ENCODE results near the gene PTPN7. TPM values are rescaled to one million over a fixed set of nuclear protein-coding genes. Genes with fewer than 3 reads are reported as not detected.
"Not testable (repeated sequence)": the region's sequence is repeated elsewhere in the genome, so short reads cannot be mapped to it uniquely, and the experiment has no call there.

The PTPN7 gene
- total RNA-seq, 1 donor from 2014 or later: not detected

DNA sequence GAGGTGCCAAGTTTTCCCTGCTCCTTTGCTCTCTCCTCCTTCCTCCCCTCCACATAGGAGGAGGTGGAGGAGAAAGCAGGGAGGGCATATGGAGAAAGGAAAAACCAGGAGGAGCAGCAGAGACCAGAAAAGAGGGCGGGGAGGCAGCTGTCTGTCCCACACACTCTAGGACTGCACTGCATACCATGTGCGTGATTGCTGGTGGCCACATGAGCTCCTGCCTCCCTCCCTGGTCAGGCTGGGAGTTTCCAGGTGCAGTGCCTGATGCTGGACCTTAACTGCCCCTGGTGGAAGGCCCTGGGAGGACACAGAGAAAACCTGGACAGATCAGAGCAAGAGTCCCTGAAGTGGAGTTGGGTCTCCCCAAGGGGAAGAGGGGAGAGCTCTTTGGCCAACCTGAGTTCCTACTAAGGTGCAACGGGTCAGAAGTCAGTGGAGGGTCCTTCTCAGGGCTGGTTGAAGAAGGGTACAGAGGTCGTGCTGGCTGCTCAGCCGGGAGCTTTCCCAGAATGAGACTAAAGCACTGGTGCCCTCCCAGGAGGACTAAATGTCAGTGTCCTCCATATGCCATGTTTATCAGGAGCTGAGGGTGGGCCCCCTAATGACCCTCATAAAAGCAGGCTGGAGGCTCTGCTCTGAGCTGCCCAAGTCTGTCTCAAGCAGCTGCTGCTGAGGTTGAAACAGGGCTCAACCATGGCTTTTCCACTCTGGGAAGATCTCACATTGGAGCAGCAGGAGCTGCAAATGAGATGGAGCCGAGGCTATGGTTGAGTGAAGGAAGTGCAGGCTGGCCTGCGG lies 29.7 kb upstream of the PTPN7 start:
- DNase-seq (ENCODE audit: low read depth in 2 of 2): peak; percentile 13 to 36

DNA sequence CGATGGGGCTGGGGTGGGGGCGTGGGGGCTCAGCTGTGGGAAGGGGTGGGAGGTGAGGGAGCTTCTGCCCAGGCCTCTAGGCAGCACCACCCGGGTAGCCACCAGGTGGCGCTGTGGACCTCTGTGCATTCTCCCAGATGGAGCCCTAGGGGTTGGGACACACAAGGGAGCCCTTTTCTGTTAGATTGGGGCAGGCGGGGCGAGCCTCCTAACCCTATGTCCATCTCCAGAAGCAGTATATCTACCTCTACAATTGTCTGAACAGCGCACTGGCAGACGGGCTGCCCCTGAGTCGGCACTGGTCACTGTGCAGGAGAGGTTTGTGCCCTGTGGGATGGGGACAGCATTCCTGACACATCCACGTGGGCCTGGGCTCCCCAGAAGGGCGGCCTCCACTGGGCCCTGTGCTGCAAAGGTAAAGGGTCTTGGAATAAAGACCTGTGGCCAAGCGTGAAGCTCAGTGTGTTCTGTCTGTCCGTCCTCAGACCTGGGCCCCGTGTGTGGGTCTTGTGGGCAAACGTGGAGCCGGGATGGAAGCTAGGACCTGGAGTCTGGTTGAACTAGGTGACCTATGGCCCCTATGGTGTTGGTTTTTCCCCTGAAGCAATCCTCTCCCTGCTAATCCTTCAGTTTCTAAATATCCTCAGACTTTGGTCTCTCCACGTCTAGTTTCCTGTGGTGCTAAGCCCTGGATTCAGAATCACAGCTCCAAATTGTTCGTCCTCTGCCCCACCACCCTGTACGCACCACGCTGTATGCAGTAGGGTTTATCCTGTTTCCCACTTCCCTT lies 28.8 kb upstream of the PTPN7 start:
- peak; percentile 66 to 70 for DNase-seq (ENCODE audit: low read depth in 2 of 2)

DNA sequence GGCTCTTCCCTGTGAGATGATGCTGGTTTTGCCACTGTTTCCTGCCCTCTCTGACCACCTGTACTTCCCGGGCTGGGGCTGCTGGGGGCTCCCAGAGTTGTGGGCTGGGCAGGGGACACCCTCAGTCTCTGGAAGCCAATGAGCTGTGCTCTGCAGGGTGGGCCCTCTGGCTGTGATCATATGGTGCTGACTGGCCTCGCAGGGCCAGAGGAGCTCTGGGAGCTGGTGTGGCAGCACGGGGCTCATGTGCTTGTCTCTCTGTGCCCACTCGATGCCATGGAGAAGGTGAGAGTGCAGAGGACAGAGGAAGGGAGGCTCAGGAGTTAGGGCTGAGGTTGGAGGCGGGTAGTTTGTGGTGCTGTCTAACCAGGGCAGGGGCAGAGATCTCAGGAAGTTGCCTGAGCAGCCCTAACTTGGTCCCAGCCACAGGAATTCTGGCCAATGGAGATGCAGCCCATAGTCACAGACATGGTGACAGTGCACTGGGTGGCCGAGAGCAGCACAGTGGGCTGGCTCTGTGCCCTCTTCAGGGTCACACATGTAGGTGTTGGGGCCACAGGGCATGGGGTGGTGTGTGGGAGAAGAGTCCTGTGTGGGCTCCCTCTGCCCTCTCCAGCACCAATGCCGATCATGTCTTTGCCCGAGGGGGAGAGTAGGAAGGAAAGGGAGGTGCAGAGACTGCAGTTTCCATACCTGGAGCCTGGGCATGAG lies 27.4 kb upstream of the PTPN7 start:
- DNase-seq (ENCODE audit: low read depth in 2 of 2): no peak

DNA sequence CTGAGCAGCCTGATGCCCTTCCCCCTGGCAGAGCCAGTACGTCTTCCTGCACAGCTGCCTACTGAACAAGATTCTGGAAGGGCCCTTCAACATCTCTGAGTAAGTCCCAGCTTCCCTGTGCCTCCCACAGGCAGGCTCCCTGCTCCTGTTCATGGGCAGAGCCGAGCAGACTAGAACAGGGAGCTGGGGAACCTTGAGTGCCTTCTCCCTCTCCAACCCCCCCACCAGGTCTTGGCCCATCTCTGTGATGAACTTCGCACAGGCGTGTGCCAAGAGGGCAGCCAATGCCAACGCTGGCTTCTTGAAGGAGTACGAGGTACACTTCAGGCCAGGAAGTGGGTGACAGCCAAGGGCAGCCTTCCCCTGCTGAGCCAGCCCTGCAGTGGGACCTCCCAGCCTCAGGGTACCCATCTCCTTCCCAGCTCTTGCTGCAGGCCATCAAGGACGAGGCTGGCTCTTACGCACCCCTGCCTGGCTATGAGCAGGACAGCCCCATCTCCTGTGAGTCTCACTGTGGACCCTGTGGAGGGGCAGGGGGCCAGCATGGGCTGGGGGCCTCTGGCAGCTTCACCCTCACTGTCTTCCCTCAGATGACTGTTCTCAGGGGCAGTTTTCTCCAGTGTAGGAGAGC lies 26.8 kb upstream of the PTPN7 start:
- DNase-seq (ENCODE audit: low read depth in 2 of 2): no peak

DNA sequence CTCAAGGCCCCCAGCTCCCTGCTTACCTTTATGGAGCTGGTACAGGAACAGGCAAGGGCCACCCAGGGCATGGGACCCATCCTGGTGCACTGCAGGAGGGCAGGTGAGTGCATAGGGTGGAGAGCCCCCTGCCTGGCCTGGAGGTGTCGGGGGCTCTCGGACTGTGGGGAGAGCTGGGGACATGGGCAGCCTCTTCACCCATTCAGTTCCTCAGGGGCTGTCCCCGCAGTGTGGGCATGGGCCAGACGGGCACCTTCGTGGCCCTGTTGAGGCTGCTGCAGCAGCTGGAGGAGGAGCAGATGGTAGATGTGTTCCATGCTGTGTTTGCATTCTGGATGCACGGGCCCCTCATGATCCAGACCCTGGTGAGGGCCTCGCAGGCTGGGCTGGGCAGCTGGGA lies 25.9 kb upstream of the PTPN7 start:
- DNase-seq (ENCODE audit: low read depth in 2 of 2): no peak

DNA sequence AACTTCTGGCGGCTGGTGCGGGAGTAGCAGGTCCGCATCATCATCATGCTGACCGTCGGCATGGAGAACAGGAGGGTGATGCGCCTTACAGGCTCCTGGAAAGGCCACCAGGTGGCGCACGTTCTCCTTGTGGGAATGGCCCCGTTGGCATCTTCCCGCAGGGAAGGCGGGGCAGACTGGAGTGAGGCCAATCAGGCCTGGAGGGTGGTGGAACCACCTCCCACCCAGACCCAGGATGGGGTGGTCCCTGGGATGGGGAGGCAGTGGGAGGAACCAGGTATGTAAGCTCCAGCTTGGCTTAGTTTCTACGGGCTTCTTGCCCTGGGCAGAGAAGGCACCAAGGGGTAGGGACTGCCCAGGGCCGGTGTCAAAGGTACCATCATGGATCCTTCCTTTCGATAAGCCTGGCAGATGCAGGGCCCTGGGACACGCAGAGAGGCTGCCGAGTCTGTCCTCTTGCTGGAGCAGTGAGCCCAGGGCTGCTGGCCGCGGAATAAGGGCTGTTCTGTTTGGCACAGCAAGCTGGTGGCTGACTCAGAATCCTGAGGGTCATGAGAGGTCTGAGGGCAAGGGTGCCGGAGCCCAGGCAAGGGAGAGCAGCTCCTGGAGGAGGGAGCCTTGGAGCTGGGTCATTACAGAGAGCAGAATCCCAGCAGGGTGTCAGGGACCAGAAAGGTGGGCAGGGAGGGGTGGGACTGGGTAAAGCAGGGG lies 24.5 kb upstream of the PTPN7 start:
- DNase-seq (ENCODE audit: low read depth in 2 of 2): peak; percentile 76 to 88

DNA sequence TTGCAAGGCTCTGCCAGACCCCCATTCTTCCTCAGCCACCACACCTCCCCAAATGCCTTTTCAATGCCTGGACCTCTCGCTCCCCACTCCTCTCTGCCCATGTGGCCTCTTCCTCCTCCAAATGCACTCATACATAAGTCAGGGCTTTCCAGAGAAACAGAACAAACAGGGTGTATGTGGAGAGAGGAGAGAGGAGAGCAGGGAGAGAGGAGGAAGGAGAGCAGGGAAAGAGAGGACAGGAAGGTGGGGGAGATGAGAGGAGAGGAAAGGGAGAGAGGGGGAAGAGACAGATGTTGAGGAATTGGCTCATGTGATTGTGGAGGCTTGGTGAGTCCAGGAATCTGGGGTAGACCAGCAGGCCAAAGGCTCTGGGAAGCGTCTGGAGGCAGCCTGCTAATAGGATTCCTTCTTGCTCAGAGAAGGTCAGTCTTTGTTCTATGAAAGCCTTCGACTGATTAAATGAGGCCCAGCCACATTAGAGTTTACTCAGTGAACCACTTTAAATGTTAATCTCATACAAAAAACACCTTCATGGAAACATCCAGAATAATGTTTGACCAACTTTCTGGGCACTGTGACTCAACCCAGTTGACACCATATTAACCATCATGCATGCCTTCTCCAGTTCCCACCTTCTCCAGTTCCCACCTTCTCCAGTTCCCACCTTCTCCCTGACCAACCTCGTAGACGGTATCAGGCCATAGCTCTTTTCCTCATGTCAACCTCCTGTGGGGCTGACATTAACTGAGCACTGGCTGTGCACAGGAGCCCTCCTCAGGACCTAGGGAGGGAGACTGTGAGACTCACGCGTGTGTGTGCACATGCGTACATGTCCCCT lies 21.9 kb upstream of the PTPN7 start:
- DNase-seq (ENCODE audit: low read depth in 2 of 2): no peak

DNA sequence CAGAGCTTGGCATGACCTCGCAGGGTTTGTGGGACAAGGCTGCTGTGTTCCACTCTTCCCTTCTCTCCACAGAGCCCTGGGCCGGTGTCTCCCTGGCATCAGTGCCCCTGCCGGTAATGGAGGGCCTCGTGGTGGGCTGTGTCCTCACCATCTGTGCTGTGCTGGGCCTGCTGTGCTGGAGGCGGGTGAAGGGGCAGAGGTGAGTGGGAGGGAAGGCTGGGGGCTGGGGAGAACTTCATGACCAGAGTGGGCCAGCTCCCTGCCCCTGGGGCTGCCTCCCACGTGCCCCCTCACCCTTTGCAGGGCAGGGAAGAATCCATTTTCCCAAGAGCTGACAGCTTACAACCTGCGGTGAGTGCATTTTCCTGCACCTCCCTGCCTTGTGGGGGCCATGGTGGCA lies 21.2 kb upstream of the PTPN7 start:
- DNase-seq (ENCODE audit: low read depth in 2 of 2): no peak

DNA sequence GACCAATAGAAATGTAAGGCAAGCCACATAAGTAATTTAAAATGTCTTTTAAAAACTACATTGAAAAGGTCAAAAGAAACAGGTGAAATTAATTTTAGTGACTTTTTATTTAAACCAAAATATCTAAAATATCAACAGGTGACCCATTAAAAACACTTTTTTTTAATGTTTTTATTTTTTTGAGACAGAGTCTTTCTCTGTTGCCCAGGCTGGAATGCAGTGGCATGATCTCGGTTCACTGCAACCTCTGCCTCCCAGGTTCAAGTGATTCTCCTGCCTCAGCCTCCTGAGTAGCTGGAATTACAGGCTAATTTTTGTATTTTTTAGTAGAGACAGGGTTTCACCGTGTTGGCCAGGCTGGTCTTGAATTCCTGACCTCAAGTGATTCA lies 20.3 kb upstream of the PTPN7 start:
- DNase-seq (ENCODE audit: low read depth in 2 of 2): not testable (repeated sequence)

DNA sequence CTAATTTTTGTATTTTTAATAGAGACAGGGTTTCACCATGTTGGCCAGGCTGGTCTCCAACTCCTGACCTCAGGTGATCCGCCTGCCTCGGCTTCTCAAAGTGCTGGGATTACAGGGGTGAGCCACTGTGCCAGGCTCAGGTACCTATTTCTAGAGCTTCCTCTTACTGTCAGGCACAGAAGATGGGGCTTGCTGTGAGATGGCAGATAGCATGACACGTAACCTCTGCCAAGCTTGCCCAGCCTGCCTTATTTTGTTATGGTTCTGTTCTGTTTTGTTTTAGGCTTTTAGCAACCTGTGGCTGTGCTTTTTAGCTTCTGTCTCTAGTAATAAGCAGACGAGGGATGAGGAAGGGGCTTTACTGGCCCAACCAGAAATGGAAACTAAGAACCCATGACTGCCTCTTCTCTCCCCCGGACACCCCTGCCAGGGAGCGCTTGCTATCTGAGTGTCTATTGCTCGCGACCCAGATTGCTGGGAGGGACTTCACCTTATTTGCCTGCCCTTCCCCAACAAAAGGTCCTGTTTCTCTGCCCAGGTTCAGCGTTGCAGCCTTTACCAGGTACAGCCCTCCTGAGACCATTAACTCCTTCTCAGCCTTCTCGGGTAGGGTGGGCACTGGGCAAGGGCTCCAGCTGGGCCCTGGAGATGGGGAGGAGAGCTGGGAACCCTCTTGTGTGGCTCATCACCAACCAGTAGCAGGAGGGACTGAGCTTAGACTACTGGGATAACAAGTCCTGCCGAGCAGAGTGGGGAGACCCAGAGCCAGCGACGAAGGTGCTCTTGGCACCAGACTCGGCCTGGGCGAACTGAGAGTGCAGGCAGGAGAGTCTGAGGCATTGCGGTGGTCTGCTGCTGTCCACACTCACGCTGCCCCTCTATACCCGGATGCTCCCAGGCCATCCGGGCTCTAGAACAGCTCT lies 19.7 kb upstream of the PTPN7 start:
- DNase-seq (ENCODE audit: low read depth in 2 of 2): no peak

DNA sequence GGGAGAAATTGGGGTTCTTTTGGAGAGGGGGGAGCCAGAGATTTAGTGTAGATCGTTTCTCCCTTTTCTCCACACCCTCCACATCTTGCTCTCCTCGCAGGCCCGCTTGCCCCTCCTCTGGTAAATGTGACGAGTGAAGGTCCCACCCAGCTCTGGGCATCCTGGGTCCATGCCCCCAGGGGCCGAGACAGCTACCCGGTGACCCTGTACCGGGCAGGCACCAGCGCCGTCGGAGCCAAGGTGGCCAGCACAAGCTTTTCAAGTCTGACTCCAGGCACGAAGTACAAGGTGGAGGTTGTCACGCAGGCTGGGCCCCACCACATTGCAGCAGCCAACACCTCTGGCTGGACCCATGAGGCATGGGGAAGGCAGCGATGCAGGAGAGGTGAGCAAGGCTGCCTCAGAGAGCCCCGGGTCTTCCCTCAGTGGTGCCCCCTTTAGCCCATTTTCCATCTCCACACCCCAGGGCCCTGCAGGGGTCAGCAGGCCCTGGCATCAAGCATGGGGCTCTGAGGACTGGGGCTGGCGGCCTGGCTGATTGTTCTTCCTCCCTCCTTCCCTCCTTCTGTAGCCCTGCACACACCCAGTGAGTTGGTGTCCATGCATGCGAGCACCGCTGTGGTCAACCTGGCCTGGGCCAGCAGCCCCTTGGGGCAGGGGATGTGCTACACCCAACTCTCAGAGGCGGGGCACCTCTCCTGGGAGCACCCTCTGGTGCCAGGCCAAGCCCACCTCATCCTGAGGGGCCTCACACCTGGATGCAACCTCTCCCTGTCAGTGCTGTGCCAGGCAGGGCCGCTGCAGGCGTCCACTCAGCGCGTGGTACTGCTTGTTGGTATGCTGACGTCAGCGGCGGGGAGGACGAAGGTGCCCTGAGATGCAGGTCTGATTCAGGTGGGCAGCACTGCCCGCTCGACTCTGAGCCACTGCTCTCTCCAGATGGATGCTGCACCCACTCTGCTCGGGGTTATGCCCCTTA lies 16.8 kb upstream of the PTPN7 start:
- no peak for DNase-seq (ENCODE audit: low read depth in 2 of 2)

DNA sequence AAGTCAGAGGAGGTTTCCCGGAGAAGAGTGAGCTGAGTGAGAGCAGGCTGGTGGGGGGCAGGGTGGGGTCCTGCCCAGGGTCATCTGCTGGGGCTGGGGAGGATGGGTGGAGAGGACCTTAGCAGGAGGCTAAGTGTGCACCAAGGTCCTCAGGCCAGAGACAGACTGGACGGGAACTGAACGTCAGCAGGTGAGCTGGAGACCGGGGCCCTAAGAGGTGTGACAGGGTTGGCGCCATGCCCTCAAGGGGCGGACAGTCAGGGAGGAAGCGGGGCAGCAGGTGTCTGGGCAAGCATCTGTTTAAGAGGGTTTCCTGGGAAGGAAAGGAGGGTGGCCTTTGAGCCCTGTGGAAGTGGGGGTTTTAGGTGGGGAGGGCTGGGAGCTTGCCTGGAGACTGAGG lies 13.6 kb upstream of the PTPN7 start:
- no peak for DNase-seq (ENCODE audit: low read depth in 2 of 2)

DNA sequence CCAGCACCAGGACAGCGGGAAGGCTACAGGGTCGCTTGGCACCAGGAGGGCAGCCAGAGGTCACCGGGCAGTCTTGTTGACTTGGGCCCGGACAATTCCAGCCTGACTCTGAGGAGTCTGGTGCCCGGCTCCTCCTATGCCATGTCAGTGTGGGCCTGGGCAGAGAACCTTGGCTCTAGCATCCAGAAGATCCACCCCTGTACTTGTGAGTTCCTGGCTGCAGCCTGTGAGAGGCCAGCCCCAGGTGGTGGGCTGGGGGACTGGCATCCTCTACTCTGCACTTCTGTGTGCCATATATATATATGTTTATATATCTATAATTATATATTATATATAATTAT lies 11.6 kb upstream of the PTPN7 start:
- no peak for DNase-seq (ENCODE audit: low read depth in 2 of 2)

DNA sequence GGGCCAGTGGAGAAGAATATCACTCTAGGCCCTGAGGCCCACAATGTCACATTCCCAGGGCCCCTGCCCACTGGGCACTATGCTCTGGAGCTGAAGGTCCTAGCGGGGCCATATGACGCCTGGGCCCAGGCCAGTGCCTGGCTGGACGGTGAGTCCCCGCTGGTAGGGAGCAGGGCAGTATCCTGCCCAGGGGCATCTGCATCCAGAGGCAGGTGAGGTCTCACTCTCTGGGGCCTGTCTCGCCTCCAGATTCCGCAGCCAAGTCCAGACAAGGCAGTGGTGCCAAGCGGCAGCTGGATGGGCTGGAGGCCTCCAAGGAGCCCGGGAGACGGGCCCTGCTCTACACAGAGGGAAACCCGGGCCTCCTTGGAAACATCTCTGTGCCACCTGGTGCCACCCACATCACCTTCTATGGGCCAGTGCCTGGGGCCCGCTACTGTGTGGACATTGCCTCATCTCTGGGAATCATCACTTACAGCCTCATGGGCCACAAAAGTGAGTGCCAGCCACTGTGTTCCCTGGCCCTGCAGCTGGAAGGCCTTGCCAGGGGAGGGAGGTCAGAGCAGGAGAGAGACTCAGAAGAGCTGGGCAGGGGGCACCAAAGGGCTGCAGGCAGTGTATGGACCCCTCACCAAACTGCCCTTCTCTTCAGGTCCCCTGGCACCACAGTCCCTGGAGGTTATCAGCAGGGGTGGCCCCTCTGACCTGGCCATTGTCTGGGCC lies 11.1 kb upstream of the PTPN7 start:
- DNase-seq (ENCODE audit: low read depth in 2 of 2): no peak

DNA sequence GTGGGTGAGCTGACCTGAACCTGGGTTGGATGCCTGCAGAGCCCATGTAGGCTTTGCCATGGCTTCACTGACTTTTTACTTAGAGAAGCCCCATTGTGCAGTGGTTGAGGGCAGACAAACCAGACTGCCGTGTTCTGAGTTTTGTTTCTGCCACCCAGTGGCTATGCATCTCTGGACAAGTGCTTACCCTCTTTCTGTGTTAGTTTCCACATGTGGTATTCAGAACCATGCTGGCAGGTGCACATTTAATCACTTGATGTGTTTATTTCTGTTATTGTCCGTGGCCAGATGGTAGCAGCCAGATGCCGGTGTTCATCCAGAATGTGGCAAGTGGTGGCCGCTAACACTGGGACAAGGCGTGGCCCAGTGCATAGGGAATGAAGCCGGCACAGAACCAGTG lies 10.3 kb upstream of the PTPN7 start:
- DNase-seq (ENCODE audit: low read depth in 2 of 2): no peak

DNA sequence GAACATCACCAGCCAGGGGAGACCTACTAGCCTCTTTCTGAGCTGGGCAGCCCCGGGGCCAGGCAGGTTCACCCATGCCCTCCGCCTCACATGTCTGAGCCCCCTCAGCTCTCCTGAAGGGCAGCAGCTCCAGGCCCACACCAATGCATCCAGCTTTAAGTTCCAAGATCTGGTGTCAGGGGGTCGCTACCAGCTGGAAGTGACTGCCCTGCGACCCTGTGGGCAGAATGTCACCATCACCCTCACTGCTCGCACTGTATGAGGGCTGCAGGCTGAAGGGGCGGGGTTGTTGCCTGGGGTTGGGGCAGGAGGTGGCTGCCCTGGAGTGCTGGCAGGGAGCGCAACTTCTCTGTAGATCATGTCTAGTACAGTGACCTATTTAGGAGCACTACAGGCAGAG lies 8.5 kb upstream of the PTPN7 start:
- no peak for DNase-seq (ENCODE audit: low read depth in 2 of 2)

DNA sequence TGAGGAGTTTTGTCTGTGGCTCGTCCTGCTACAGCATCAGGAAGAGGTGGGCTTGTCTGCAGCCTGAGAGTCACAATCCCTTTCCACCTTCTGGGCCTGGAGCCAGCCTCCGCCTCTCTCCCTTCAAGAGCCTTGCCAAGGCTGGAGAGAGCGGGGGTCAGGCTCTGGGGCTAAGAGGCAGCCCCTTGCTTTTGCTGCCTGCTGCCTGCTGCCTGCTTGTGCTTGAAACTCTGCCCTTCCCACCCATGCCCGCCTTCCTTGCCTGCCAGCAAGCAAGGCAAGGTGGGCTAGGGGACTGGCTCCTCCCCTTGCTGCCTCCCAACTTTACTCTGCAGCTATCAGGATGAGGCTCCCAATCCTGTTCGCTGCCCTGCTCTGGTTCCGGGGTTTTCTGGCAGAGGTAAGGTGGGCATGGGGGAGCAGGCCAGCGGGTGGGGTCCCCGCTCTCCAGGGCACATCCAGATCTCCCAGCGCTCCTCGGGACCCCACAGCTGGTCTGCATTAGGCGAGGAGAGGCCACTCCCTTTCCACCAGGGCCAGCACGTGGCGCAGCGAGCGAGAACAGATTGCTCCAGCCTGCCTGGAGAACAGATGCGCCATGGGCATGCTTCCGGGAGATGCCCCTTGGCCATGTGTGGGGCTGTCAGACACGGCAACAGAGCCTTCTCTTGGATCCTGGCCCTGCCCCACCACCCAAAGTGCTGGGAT lies 7.5 kb upstream of the PTPN7 start:
- peak in 1 of 2 donors; percentile 10 for DNase-seq (ENCODE audit: low read depth in 2 of 2)

All from lung microvascular endothelial cell (primary cell).